Natural killer cell (primary cell): Measurements from ENCODE around the gene SYS1. TPM values are rescaled to one million over a fixed set of nuclear protein-coding genes. Genes with fewer than 3 reads are reported as not detected.
A peak's percentile ranks its signal among the peaks of the same experiment; 100 is the strongest.

ENCODE experiments used
- ATAC-seq, 3 donors: fragments of 150-1000 bp in 2 of 3; fragments of 200-7000 bp in 1 of 3; cut with Tn5 transposase; 1 replicate in 1 of 3; 2 replicates in 2 of 3; pipeline ENCODE4 v1.10.0; 2021; ENCODE audit warnings: mild to moderate bottlenecking in 2 of 3, moderate library complexity in 2 of 3
- DNase-seq, 2 donors: peaks; one replicate each; pipeline versions ENCODE4 v3.0.0 to v3.0.0-alpha.2; 2013 to 2021; ENCODE audit warnings: mixed read lengths in 1 of 2
- H3K27ac ChIP-seq: one replicate; pipeline ENCODE4 v1.5.1; 2013; ENCODE audit warnings: mild to moderate bottlenecking, low read length
- H3K27me3 ChIP-seq: one replicate; pipeline ENCODE4 v1.6.1; 2013; ENCODE audit warnings: low read length; ENCODE audit not compliant: control insufficient read depth, insufficient read depth
- H3K36me3 ChIP-seq: one replicate; pipeline ENCODE4 v1.6.1; 2013; ENCODE audit warnings: low read length; ENCODE audit not compliant: control insufficient read depth, insufficient read depth
- H3K4me1 ChIP-seq: one replicate; pipeline ENCODE4 v1.6.1; 2013; ENCODE audit warnings: low read length; ENCODE audit not compliant: control insufficient read depth, insufficient read depth
- H3K4me3 ChIP-seq: one replicate; pipeline ENCODE4 v1.5.1; 2013; ENCODE audit warnings: low read length
- H3K9me3 ChIP-seq: one replicate; pipeline ENCODE4 v1.6.1; 2013; ENCODE audit warnings: low read length; ENCODE audit not compliant: control insufficient read depth, insufficient read depth
- H3K27ac Mint-ChIP-seq, 2 donors: one replicate each; pipeline ENCODE4 v1.8.0; 2022; ENCODE audit warnings: mild to moderate bottlenecking in 2 of 2, mixed read lengths in 2 of 2, moderate library complexity in 1 of 2
- H3K27me3 Mint-ChIP-seq, 2 donors: one replicate each; pipeline ENCODE4 v1.8.0; 2022; ENCODE audit warnings: low read depth in 2 of 2, mixed read lengths in 2 of 2
- H3K36me3 Mint-ChIP-seq: one replicate; pipeline ENCODE4 v1.8.0; 2022; ENCODE audit warnings: mixed read lengths
- H3K4me1 Mint-ChIP-seq, 2 donors: one replicate each; pipeline ENCODE4 v1.8.0; 2022; ENCODE audit warnings: mixed read lengths in 2 of 2
- H3K4me3 Mint-ChIP-seq: one replicate; pipeline ENCODE4 v1.8.0; 2022; ENCODE audit warnings: mild to moderate bottlenecking, moderate library complexity, mixed read lengths
- H3K9me3 Mint-ChIP-seq, 2 donors: one replicate each; pipeline ENCODE4 v1.8.0; 2022; ENCODE audit warnings: mixed read lengths in 2 of 2
- CTCF ChIP-seq: fragments of 200-600 bp; IDR thresholded peaks from one replicate; pipeline ENCODE4 v1.8.0; 2022; ENCODE audit warnings: antibody characterized with exemption
- WGBS: methylation state at CpG from one replicate; pipeline ENCODE4 v1.1.7; 2013; ENCODE audit warnings: missing lambda C conversion rate; ENCODE audit not compliant: insufficient coverage; 5-methylcytosine and 5-hydroxymethylcytosine counted together
- intact Hi-C: fragments of 100-400 bp; cut with micrococcal nuclease; formaldehyde crosslinking; loops from one replicate; pipeline ENCODE4 v1.14.2; 2022
- total RNA-seq, 4 donors: library from RNA; stranded (reverse); fragments of 120-200 nt in 1 of 4; gene quantifications; one replicate each; pipeline versions ENCODE4 v1.2.3 to v1.2.4, GENCODE V29; 2013 to 2022

SYS1 gene
- total RNA-seq, 3 donors from 2014 or later (not counting 1 experiment from before 2014, with no cell fraction given): 73.8 to 77.4 (median 74.0) TPM

- ATAC-seq (peak in 1 of 3 donors; percentile 32), DNase-seq (no peak)
- H3K27ac Mint-ChIP-seq: peak overlapping the region in 1 of 2 donors; percentile 11
- no peak overlapping the region for H3K4me3 Mint-ChIP-seq
- intact Hi-C loops: no loop called here
- H3K27ac ChIP-seq: no peak overlapping the region
- H3K27me3 ChIP-seq: no peaks in the 10 kb centered on the region
- no peaks in the 10 kb centered on the region for H3K36me3 Mint-ChIP-seq
- no peaks in the 10 kb centered on the region for H3K9me3 Mint-ChIP-seq
- no peaks in the 10 kb centered on the region for H3K27me3 Mint-ChIP-seq
- WGBS: 95% methylated on average over 11 of the region's 11 CpGs
- H3K4me1 Mint-ChIP-seq: no peaks in the 10 kb centered on the region
- no peaks in the 10 kb centered on the region for H3K36me3 ChIP-seq
- H3K4me3 ChIP-seq: no peak overlapping the region
- TF ChIP-seq CTCF: no peak
- no peaks in the 10 kb centered on the region for H3K9me3 ChIP-seq
- no peaks in the 10 kb centered on the region for H3K4me1 ChIP-seq
Observed at GRCh38 chr20:45336530-45337366, 26.2 kb upstream of the SYS1 start.

DNA sequence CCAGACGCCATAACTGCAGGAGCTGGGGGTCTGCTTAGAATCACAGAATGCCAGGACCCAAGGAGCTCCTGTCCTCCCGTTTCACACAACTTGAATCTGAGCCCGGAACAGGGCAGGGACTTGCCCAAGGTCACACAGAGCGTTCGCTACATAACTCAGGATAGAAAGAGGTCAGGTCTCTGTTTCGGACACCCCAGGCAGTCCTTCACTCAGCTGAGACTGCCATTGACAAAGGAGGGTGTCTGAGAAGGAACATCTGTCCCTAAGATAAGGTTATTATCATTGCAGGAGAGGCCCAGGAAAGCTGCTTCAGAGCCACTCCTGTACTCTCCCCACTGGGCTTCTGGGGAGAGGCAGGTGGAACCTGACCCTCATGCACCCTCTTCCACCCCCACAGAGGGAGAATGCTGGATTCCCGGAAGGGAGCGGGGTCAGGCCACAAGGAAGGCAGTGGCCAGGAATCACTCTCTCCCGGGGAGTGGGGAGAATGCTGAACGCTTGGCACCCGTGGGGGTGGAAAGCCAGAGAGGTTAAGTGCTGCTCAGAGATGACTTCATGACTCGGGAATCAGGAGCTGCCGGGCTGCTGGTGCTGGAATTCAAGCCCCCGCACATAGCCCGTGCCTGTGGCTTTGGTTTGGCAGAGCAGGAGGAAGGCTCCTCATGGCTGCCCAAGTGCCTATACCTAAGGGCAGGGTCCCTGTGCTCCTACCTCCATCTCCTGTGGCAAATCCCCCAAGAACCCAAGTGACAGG is 25.4 kb upstream of the SYS1 start:
- Histone ChIP-seq H3K4me3 (no peak overlapping the region), H3K27me3 (no peaks in the 10 kb centered on the region), H3K27ac (no peak overlapping the region), H3K4me1 (no peaks in the 10 kb centered on the region), H3K9me3 (no peaks in the 10 kb centered on the region), H3K36me3 (no peaks in the 10 kb centered on the region)
- no peaks in the 10 kb centered on the region for H3K9me3 Mint-ChIP-seq
- intact Hi-C loops: no loop called here
- no peak for ATAC-seq
- H3K27ac Mint-ChIP-seq: peak overlapping the region in 1 of 2 donors; percentile 11
- no peaks in the 10 kb centered on the region for H3K27me3 Mint-ChIP-seq
- no peak overlapping the region for H3K4me3 Mint-ChIP-seq
- whole genome bisulfite sequencing: 96% methylated on average over 15 of the region's 15 CpGs
- DNase-seq: no peak
- no peak for TF ChIP-seq CTCF
- H3K4me1 Mint-ChIP-seq: no peaks in the 10 kb centered on the region
- no peaks in the 10 kb centered on the region for H3K36me3 Mint-ChIP-seq

GRCh38 chr20:45338121-45339030 is 24.6 kb upstream of the SYS1 start:
- intact Hi-C loops: no loop called here
- ATAC-seq: no peak
- no peak for DNase-seq
- H3K4me1 Mint-ChIP-seq: no peaks in the 10 kb centered on the region
- no peaks in the 10 kb centered on the region for H3K27me3 Mint-ChIP-seq
- H3K27me3 ChIP-seq: no peaks in the 10 kb centered on the region
- no peak for TF ChIP-seq CTCF
- H3K27ac ChIP-seq: no peak overlapping the region
- no peak overlapping the region for H3K27ac Mint-ChIP-seq
- no peaks in the 10 kb centered on the region for H3K9me3 Mint-ChIP-seq
- no peaks in the 10 kb centered on the region for H3K9me3 ChIP-seq
- WGBS: 94% methylated on average over 11 of the region's 11 CpGs
- no peaks in the 10 kb centered on the region for H3K36me3 ChIP-seq
- no peaks in the 10 kb centered on the region for H3K4me1 ChIP-seq
- no peak overlapping the region for H3K4me3 Mint-ChIP-seq
- no peaks in the 10 kb centered on the region for H3K36me3 Mint-ChIP-seq
- H3K4me3 ChIP-seq: no peak overlapping the region
